GM21381 (cell line): ENCODE data around the gene CLASP1.
"Not testable (repeated sequence)": the region's sequence is repeated elsewhere in the genome, so short reads cannot be mapped to it uniquely, and the experiment has no call there.

Experiments
- ATAC-seq: cut with Tn5 transposase; IDR thresholded peaks from one replicate; pipeline ENCODE4 v1.9.1; 2021; ENCODE audit warnings: mild to moderate bottlenecking, moderate library complexity; ENCODE audit not compliant: unreplicated experiment

The CLASP1 gene

DNA sequence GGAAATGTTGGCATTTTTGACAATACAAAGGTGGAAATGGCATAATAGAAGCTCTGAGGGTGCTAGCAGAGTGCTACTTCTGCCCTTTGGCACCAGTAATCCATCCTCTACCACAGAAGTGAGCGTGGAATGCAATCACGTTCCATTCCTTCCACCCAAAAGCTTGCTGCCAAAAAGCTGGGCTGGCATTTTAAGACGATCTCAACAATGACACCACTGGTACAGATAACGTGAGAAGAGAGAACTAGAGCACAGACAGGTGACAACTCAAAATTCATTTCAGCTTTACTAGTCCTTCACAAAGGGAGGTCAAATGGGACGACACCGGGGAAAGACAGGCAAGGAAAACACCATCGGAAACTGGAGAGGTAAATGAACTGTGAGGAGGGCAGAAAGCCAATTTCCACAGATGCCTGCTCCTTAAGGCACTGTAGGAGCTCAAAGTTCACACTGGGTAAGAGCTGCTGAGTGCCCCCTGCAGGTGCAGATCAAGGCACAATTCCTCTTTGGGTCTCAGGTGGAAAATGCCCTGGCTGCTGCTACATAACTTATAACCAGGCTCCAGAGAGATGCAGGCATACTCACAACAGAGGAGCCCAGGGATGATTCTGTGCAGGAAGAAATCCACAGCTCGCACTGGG, 169.3 kb downstream of the CLASP1 start:
- ATAC-seq: no peak

GRCh38 chr2:121478996-121479745, 170.1 kb downstream of the CLASP1 start:
- no peak for ATAC-seq

DNA sequence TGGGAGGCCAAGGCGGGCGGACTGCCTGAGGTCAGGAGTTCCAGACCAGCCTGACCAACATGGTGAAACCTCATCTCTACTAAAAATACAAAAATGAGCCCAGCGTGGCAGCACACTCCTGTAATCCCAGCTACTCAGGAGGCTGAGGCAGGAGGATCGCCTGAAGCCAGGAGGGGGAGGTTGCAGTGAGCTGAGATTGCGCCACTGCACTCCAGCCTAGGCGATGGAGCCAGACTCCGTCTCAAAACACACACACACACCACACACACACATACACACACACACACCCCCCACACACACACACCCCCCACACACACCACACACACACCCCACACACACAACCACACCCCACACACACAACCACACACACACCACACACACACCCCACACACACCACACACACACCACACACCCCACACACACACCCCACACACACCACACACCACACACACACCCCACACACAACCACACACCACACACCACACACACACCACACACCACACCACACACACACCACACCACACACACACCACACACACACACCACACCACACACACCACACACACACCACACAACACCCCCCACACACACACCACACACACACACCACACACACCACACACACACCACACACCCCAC, 170.8 kb downstream of the CLASP1 start:
- not testable (repeated sequence) for ATAC-seq

GRCh38 chr2:121476684-121477083, 172.6 kb downstream of the CLASP1 start:
- no peak for ATAC-seq

- ATAC-seq: no peak
These were observed 173.3 kb downstream of the CLASP1 start for GRCh38 chr2:121475811-121476571.

- no peak for ATAC-seq
These were observed 175.8 kb downstream of the CLASP1 start for GRCh38 chr2:121473512-121473911.

DNA sequence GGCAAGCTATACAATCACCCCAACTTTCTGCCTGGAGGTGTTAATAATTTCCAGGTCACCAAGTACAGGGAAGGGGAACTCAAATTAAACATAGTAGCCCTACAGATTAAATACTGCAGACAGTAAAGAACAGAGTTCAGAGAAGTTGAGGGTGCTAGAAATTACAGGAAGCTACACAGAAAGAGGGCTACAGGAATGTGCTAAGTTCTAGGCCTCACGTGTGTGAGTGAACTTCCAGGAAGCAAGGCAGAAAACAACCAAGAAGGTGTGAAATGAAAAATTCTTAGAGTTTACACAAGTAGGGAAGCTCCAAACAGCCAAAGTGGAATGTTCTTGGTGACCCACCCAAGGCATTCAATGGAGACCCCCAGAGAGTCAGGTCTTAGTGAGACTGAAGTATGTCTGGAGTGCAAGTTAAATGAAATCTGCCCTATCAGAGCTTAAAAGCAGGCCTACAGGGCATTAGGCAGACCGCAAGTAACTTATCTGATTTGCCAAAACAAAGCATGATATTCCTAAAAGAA, 176.7 kb downstream of the CLASP1 start:
- no peak for ATAC-seq

DNA sequence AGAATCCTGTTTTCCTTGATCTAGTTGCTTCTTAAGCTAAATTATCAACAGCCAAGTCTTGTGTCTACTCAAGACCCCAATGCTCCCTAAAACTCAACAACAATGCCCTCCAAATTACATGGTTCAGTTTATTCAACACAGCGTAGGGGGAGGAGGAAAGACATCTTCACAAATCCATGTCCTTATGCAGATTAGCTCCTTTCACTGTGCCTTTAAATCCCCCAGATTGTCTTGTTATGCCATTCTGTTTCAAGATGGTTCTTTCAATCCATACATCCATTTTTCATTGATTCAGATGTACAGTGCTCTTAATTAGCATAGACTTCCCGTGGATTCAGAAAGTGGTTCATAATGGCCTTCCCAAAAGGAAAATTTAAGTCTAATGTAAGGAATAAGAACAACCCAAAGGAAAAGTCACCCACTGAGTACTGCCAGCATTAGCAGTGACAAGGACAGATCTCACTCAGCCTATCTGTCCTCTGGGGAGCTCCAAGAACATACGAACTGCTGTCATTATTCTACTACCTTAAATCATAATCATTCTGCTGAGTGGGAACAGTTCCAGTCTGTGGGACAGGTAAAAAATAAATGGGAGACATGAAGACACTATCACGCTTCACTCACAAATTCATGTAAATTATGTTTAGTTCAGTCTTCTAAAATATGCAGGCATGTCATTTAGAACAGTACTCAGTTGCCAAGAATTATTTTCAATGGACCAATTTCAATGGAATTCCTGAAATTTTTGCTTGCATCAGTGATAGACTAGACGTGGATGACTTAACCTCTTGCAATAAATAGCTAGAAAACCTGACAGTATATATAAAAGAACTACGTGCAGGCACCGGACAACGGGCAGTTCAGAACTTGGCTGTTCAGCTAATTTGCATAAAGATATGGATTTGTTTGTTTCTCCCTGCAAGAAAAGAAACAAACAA, 177.5 kb downstream of the CLASP1 start:
- ATAC-seq: no peak

- no peak for ATAC-seq
These were observed 178.3 kb downstream of the CLASP1 start for GRCh38 chr2:121470917-121471316.

GRCh38 chr2:121469356-121469755, 179.9 kb downstream of the CLASP1 start:
- ATAC-seq: no peak

GRCh38 chr2:121468936-121469335, 180.3 kb downstream of the CLASP1 start:
- no peak for ATAC-seq

GRCh38 chr2:121459291-121459690, 190.0 kb downstream of the CLASP1 start:
- no peak for ATAC-seq

GRCh38 chr2:121456325-121456724, 192.9 kb downstream of the CLASP1 start:
- no peak for ATAC-seq

DNA sequence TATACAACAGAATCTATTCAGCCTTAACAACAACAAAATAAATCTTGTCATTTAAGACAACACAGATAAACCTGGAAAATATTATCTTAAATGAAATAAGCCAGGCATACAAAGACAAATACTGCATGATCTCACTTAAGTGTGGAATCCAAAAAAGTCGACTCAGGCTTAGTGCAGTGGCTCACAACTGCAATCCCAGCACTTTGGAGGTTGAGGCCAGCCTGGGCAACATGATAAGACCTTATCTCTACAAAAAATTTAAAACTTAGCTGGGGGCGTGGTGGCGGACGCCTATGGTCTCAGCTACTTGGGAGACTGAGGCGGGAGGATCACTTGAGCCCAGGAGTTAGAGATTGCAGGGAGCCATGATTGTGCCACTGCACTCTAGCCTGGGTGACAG, 193.8 kb downstream of the CLASP1 start:
- ATAC-seq: no peak

- ATAC-seq: no peak
These were observed 194.6 kb downstream of the CLASP1 start for GRCh38 chr2:121454549-121455090.

- ATAC-seq: no peak
These were observed 197.9 kb downstream of the CLASP1 start for GRCh38 chr2:121451398-121451797.

- no peak for ATAC-seq
These were observed 199.0 kb downstream of the CLASP1 start for GRCh38 chr2:121450301-121450700.

- no peak for ATAC-seq
These were observed 202.5 kb downstream of the CLASP1 start for GRCh38 chr2:121446647-121447241.

DNA sequence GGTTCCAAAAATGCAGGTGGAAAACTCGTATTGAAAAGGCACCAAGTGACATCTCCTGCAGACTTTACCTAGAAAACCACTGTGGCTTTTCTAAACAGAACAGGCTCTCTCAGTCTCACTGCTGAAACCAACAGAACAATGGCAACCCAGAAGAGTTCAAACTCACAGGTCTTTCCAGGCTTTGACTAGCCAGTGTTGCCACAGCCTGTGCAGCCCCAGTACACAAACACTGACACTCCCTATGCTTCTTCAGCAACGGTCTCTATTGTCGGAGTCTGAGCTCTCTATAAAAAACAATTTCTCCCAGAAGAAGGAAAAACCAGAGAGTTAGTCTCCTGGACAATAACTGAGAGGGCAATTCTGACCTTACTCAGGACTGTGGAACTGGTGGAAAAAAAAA, 206.4 kb downstream of the CLASP1 start:
- ATAC-seq: no peak
